Testis (tissue), 2 donors: ENCODE measurements around the gene SIX2.

Experiments used
- POLR2A ChIP-seq: fragments of 450-650 bp; IDR thresholded peaks from one replicate; pipeline ENCODE4 v1.6.1; 2017; ENCODE audit warnings: antibody characterized with exemption, mild to moderate bottlenecking, moderate library complexity
- TF ChIP-seq, protein P1 (sequence below), 3 experiments: fragments of 450-650 bp in 2 of 3; fragments of 200-600 bp in 1 of 3; sonication (generic) in 1 of 3; IDR thresholded peaks; one replicate each; pipeline ENCODE4 v1.5.1; 2016 to 2019; ENCODE audit warnings: antibody characterized with exemption in 3 of 3, mild to moderate bottlenecking in 2 of 3, moderate library complexity in 1 of 3

DNA sequence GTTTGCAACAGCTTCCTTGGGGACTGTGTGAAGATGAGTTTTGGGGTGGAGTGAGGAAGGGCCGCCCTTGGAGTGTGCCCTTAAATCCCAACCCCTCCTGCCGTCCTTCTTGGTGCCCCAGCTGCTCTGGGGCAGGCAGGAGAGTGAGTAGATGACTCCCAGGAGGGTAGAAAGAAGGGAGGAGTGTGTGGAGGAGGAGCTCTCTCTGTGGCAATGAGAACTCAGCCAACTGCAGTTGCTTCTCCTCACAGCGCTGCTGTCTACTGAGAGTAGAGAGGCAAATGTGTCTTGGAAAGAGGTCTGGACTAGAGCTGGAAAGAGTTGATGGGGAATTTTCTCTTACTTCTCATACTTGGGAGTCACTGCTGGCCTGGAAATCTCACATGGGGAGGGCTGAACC lies 21.8 kb upstream of the SIX2 start:
- TF ChIP-seq, protein P1, sequence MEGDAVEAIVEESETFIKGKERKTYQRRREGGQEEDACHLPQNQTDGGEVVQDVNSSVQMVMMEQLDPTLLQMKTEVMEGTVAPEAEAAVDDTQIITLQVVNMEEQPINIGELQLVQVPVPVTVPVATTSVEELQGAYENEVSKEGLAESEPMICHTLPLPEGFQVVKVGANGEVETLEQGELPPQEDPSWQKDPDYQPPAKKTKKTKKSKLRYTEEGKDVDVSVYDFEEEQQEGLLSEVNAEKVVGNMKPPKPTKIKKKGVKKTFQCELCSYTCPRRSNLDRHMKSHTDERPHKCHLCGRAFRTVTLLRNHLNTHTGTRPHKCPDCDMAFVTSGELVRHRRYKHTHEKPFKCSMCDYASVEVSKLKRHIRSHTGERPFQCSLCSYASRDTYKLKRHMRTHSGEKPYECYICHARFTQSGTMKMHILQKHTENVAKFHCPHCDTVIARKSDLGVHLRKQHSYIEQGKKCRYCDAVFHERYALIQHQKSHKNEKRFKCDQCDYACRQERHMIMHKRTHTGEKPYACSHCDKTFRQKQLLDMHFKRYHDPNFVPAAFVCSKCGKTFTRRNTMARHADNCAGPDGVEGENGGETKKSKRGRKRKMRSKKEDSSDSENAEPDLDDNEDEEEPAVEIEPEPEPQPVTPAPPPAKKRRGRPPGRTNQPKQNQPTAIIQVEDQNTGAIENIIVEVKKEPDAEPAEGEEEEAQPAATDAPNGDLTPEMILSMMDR (IDR thresholded peaks at IDR 0.05) = no peak
- TF ChIP-seq POLR2A = no peak
